ENCODE measurements around the gene BECN2. TPM values are rescaled to one million over a fixed set of nuclear protein-coding genes. Genes with fewer than 3 reads are reported as not detected.

BECN2 gene, protein sequence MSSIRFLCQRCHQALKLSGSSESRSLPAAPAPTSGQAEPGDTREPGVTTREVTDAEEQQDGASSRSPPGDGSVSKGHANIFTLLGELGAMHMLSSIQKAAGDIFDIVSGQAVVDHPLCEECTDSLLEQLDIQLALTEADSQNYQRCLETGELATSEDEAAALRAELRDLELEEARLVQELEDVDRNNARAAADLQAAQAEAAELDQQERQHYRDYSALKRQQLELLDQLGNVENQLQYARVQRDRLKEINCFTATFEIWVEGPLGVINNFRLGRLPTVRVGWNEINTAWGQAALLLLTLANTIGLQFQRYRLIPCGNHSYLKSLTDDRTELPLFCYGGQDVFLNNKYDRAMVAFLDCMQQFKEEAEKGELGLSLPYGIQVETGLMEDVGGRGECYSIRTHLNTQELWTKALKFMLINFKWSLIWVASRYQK
- total RNA-seq (ENCODE audit: low replicate concordance): not detected in 2 replicates

GRCh38 chr1:241957692-241958494 lies at the start of gene BECN2:
TSS of gene BECN2 (plus strand) at chr1:241957767. CDS start at chr1:241957767, 0 bp downstream.

DNA sequence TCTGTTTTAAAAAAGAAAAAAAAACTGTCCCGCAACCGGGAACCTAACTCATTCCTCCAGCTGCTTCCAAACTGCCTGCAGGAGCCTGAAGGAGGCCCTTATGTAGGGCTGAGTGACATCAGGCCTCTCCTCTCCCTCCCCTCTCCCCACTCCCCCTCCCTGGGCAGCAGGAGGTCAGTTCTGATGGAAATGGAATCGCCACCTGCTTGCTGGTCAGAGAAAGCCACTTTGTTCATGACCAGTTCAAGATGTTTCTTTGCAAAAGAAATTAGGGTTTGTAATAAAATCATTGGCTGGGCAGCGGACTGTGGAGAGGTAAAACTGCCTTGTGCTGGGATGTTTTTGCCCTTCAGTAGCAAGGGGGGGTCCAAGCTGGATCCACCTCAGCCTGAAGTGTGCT lies 41.5 kb downstream of the BECN2 start, which contains the start of gene MAP1LC3C:
TSS of gene MAP1LC3C (minus strand) at position 73 of the 400 bp plus-strand sequence. CDS start 90 bp downstream, outside the sequence.

Other genes starting within 250 kb of the BECN2 start
- 2.5 and 3.6 TPM in 2 replicates for gene EXO1, start 109.6 kb upstream of the BECN2 start, total RNA-seq (ENCODE audit: low replicate concordance)
- 0.70 TPM in 1 of 2 replicates, not detected in the other for gene MAP1LC3C, start 41.3 kb downstream of the BECN2 start, total RNA-seq (ENCODE audit: low replicate concordance)

Data from smooth muscle cell of the coronary artery (primary cell).